Measurements from ENCODE around the gene KLHL14. TPM values are rescaled to one million over a fixed set of nuclear protein-coding genes. Genes with fewer than 3 reads are reported as not detected.
"Not testable (repeated sequence)": the region's sequence is repeated elsewhere in the genome, so short reads cannot be mapped to it uniquely, and the experiment has no call there.

KLHL14 gene
- total RNA-seq, 4 donors from 2014 or later = 0.19 to 0.79 (median 0.40) TPM

DNA sequence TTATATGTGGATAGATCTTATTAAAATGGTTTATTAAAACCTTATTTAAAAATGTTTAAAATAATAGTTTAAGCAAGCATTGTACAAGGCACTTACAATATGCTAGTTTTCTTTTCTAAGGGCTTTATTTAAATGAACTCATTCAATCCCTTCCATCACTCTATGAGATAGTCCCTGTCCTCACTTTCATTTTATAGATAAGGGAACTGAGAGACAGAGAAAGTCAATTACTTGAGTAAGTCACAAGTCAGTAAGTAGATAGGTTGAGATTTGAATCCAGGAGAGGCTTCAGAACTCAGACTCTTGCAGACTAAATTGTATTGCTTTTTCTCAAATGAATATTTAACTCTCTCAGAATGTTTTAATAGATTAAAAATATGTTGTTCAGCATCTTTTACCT lies 95.2 kb downstream of the KLHL14 start:
- TF ChIP-seq, protein P1, sequence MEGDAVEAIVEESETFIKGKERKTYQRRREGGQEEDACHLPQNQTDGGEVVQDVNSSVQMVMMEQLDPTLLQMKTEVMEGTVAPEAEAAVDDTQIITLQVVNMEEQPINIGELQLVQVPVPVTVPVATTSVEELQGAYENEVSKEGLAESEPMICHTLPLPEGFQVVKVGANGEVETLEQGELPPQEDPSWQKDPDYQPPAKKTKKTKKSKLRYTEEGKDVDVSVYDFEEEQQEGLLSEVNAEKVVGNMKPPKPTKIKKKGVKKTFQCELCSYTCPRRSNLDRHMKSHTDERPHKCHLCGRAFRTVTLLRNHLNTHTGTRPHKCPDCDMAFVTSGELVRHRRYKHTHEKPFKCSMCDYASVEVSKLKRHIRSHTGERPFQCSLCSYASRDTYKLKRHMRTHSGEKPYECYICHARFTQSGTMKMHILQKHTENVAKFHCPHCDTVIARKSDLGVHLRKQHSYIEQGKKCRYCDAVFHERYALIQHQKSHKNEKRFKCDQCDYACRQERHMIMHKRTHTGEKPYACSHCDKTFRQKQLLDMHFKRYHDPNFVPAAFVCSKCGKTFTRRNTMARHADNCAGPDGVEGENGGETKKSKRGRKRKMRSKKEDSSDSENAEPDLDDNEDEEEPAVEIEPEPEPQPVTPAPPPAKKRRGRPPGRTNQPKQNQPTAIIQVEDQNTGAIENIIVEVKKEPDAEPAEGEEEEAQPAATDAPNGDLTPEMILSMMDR (IDR thresholded peaks at IDR 0.05) = no peak
- ATAC-seq (ENCODE audit: low FRiP score) (no peak), DNase-seq (ENCODE audit: low spot score) (no peak)

DNA sequence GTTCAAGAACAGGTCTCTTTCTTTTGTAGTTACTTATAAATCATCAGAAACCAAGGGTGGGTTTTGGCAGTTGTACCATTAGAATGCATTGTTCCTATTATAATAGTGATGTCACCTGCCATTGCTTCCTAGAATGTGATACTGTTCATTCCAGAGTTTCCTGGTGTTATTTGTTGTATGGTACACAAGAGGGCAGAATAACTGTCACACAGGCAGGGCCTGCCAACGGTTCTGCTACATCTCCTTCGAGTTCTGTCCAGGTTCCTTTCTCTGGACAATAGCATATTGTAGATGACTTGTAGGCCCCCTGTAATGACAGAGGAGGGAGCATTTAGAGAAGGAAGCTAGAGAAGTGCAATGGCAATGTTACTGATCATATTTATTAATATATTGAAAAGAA lies 98.3 kb downstream of the KLHL14 start:
- DNase-seq (ENCODE audit: low spot score) (no peak), ATAC-seq (ENCODE audit: low FRiP score) (no peak)
- TF ChIP-seq, protein P1 (IDR thresholded peaks at IDR 0.05) = no peak

- TF ChIP-seq, protein P1 (IDR thresholded peaks at IDR 0.05) = no peak
- ATAC-seq (ENCODE audit: low FRiP score) = no peak
- DNase-seq (ENCODE audit: low spot score) = no peak
Measured at GRCh38 chr18:32672398-32672797, 100.4 kb downstream of the KLHL14 start.

DNA sequence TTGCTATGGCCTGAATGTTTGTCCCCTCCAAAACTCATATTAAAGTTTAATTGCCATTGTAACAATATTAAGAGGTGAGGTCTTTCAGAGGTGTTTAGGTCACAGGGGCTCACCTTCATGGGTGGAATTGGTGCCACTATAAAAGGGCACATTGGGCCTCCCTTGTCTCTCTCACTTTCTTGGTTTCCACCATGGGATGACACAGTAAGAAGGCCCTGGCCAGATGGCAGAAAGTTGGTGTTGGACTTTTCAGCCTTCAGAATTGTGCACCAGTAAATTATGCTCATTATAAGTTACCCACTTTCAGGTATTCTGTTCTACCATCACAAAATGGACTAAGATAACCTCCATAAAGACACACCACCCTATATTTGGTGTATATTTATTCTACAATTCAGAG lies 102.1 kb downstream of the KLHL14 start:
- DNase-seq (ENCODE audit: low spot score) = no peak
- TF ChIP-seq, protein P1 (IDR thresholded peaks at IDR 0.05) = no peak
- ATAC-seq (ENCODE audit: low FRiP score) = no peak

DNA sequence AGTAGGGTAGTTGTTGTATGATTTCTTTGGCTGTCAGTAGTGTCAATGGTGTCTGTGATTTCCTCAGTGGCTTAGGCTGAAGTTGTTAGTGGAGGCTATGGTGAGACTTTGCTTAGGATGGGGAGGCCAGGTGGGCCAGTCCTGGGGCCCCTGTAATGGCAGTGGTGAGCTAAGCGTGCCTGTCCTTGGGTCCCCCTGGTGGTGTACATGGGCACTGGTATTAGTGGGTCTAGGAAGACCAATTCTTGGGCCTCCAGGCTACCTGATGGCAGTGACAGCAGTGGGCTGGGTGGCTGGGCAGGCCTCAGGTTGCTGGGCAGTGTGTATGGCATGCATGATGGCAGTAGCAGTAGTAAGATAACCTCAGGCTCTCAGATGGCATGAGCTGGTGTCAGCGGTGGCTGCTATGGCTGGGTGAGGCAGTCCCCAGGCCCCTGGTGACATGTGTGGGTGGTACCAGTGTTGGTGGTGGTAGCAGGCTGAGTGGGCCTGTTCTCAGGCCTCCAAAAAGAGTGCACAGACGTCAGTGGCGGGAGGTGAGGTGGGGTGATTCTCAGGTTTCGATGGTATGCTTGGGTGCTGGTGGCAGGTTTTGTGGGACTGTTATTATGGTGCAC lies 103.2 kb downstream of the KLHL14 start:
- no peak for DNase-seq (ENCODE audit: low spot score)
- no peak for ATAC-seq (ENCODE audit: low FRiP score)
- TF ChIP-seq, protein P1 (IDR thresholded peaks at IDR 0.05) = no peak

- no peak for ATAC-seq (ENCODE audit: low FRiP score)
- no peak for DNase-seq (ENCODE audit: low spot score)
- TF ChIP-seq, protein P1 (IDR thresholded peaks at IDR 0.05) = no peak
Measured at GRCh38 chr18:32668956-32669355, 103.9 kb downstream of the KLHL14 start.

DNA sequence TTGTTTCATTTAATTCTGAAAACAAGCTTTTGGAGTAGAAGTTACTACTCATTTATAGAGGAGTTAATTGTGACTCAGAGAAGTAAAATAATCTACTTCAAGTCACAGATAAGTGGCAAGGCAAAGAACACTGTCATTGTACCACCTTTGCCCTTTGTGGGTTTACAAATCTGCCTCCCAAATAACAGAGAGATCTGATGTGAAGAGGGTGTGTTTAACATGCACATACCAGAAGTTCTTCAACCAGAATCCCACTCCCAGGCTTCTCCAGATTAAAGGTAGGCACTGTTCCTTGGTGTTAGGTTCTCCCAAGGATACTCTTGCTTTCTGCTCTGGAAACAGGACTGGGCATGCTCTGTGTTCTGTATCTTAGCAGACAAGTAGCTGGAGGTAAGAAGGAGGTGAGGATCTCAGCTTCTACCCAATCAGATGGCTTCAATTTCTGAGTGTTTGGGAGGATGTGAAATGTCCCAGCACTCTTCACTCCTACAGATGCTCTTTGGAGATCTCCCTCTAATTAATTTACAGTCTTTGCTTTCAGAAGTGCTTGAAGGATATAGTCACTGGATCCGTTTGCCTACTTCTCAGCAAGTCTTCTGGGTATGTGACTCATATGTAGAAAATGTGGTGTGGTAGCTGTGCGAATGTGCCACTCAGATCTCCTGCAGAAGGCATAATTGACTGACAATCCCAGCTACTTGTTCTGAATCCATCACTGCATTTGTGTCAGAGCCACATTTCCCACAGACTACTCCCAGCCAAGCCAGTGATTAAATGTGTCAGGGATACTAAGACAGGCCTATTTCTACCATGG lies 111.1 kb downstream of the KLHL14 start:
- DNase-seq (ENCODE audit: low spot score) (no peak), ATAC-seq (ENCODE audit: low FRiP score) (no peak)
- TF ChIP-seq, protein P1 (IDR thresholded peaks at IDR 0.05) = no peak

DNA sequence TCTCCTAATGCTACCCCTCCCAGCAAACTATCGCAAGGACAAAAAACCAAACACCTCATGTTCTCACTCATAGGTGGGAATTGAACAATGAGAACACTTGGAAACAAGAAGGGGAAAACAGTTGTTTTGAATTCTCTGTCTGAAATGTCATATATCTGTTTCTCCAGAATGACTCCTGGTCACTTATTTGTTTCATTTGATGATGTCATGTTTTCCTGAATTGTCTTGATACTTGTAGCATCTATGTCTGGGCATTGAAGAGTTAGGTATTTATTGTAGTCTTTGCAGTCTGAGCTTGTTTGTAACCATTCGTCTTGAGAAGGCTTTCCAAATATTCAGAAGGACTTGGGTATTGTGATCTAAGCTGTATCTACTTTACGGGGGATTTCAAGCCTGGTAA lies 118.3 kb downstream of the KLHL14 start:
- DNase-seq (ENCODE audit: low spot score); ATAC-seq (ENCODE audit: low FRiP score): not testable (repeated sequence)

DNA sequence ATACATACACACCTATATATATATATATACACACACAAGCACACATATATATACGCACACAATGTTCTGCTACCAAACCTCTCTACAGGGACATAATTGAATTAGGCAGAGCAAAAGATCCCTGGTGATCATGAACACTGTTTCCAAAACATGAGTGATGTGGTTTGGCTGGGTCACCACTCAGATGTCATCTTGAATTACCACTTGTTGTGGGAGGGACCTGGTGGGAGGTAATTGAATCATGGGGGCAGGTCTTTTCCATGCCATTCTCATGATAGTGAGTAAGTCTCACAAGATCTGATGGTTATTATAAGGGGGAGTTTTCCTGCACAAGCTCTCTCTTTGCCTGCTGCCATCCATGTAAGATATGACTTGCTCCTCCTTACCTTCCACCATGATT lies 135.2 kb downstream of the KLHL14 start:
- not testable (repeated sequence) for ATAC-seq (ENCODE audit: low FRiP score); DNase-seq (ENCODE audit: low spot score)
